ENCODE data around the gene SLC4A3. TPM values are rescaled to one million over a fixed set of nuclear protein-coding genes. Genes with fewer than 3 reads are reported as not detected.

Gene SLC4A3
- total RNA-seq, 1 donor from 2014 or later = 0.88 TPM

GRCh38 chr2:219596954-219597551, 30.4 kb upstream of the SLC4A3 start:
- TF ChIP-seq, protein P1, sequence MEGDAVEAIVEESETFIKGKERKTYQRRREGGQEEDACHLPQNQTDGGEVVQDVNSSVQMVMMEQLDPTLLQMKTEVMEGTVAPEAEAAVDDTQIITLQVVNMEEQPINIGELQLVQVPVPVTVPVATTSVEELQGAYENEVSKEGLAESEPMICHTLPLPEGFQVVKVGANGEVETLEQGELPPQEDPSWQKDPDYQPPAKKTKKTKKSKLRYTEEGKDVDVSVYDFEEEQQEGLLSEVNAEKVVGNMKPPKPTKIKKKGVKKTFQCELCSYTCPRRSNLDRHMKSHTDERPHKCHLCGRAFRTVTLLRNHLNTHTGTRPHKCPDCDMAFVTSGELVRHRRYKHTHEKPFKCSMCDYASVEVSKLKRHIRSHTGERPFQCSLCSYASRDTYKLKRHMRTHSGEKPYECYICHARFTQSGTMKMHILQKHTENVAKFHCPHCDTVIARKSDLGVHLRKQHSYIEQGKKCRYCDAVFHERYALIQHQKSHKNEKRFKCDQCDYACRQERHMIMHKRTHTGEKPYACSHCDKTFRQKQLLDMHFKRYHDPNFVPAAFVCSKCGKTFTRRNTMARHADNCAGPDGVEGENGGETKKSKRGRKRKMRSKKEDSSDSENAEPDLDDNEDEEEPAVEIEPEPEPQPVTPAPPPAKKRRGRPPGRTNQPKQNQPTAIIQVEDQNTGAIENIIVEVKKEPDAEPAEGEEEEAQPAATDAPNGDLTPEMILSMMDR (IDR thresholded peaks at IDR 0.05) = no peak
- TF ChIP-seq EZH2 (IDR thresholded peaks at IDR 0.05) (no peak), EZH2phosphoT487 (IDR thresholded peaks at IDR 0.05) (no peak)

DNA sequence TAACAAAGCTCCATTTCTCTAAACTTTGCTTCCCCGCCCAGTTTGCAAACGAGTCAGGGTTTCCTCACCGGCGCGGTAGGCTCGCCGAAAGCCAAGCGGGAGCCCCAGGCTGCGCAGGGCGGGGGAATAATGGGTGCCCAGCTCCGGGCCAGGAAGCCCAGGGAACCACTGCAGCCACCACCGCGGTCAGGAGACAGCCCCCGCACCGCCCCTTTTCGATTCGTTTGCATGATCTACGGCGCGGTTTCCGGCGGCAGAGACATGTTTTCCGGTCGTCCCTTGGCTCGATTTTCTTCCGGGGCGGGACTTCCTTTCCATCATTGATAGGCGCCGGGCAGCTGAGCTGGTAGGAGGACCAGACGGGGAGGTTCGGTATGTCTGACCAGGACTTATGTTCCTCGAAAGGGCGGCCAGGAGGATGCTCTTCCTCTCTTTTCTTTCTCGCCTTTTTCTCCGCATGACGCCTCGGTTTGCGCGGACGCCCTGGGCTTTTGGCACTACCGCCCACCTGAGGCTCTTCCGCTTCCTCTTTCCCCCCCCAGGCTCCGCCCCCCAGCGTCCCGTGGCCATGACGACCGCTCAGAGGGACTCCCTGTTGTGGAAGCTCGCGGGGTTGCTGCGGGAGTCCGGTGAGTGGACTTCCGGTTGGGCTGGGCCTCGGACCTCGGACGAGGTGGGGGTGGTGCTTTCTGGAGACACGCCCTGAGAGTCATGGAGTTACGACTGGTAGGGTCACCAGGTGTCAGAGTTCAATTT, 29.7 kb upstream of the SLC4A3 start, which contains the start of gene STK11IP:
STK11IP (plus strand) TSS at position 306 of the 756 bp plus-strand sequence; CDS start at position 569, 263 bp downstream.
- Histone ChIP-seq H3K79me2 (ENCODE audit: low read depth) (no peaks in the 10 kb centered on the region), H4K20me1 (ENCODE audit: low read depth) (no peaks in the 10 kb centered on the region), H3K36me3 (no peaks in the 10 kb centered on the region), H2AFZ (replicated peaks) (peak within 1 kb of the TSS; percentile 89), H3K4me1 (peaks cover 6% of the 10 kb centered on the region), H3K9ac (peak within 1 kb of the TSS; percentile 57), H3K27ac (peak within 1 kb of the TSS; percentile 54), H3K4me2 (peak within 1 kb of the TSS; percentile 84), H3F3A (ENCODE audit: low read depth) (peaks cover 27% of the 10 kb centered on the region), H3K9me3 (ENCODE audit: low read depth) (no peaks in the 10 kb centered on the region), H3K27me3 (no peaks in the 10 kb centered on the region), H3K4me3 (peak within 1 kb of the TSS; percentile 66)
- TF ChIP-seq EZH2phosphoT487 (IDR thresholded peaks at IDR 0.05) (no peak), EZH2 (IDR thresholded peaks at IDR 0.05) (peak; percentile 41)
- TF ChIP-seq, protein P1 (IDR thresholded peaks at IDR 0.05) = no peak
- no peaks in the 10 kb centered on the region for H3K9me3 Mint-ChIP-seq
- H3K27ac Mint-ChIP-seq = peak within 1 kb of the TSS; percentile 97
- peaks cover 6% of the 10 kb centered on the region for H3K27me3 Mint-ChIP-seq (ENCODE audit: insufficient read depth, low read depth)
- DNase-seq (ENCODE audit: low spot score) = peak; percentile 97
- peaks cover 35% of the 10 kb centered on the region for H3K4me1 Mint-ChIP-seq
- H3K4me3 Mint-ChIP-seq = peak within 1 kb of the TSS; percentile 96
- H3K36me3 Mint-ChIP-seq = peaks cover 6% of the 10 kb centered on the region

More at GRCh38 chr2:219596954-219597551, 30.4 kb upstream of the SLC4A3 start:
- H3K27ac Mint-ChIP-seq = peak overlapping the region; percentile 97
- DNase-seq (ENCODE audit: low spot score) = no peak
- peaks cover 41% of the 10 kb centered on the region for H3K4me1 Mint-ChIP-seq
- no peaks in the 10 kb centered on the region for H3K79me2 ChIP-seq (ENCODE audit: low read depth)
- peak overlapping the region; percentile 54 for H3K27ac ChIP-seq
- peak overlapping the region; percentile 84 for H3K4me2 ChIP-seq
- H4K20me1 ChIP-seq (ENCODE audit: low read depth) = no peaks in the 10 kb centered on the region
- peak overlapping the region; percentile 66 for H3K4me3 ChIP-seq
- peak overlapping the region; percentile 57 for H3K9ac ChIP-seq
- no peaks in the 10 kb centered on the region for H3K9me3 Mint-ChIP-seq
- no peaks in the 10 kb centered on the region for H3K36me3 ChIP-seq
- H3K4me1 ChIP-seq = peaks cover 6% of the 10 kb centered on the region
- H3K9me3 ChIP-seq (ENCODE audit: low read depth) = no peaks in the 10 kb centered on the region
- peaks cover 27% of the 10 kb centered on the region for H3F3A ChIP-seq (ENCODE audit: low read depth)
- peaks cover 6% of the 10 kb centered on the region for H3K27me3 Mint-ChIP-seq (ENCODE audit: insufficient read depth, low read depth)
- H3K36me3 Mint-ChIP-seq = peaks cover 3% of the 10 kb centered on the region
- no peaks in the 10 kb centered on the region for H3K27me3 ChIP-seq
- H2AFZ ChIP-seq (replicated peaks) = no peak overlapping the region
- H3K4me3 Mint-ChIP-seq = peak overlapping the region; percentile 96

- Histone ChIP-seq H4K20me1 (ENCODE audit: low read depth) (no peaks in the 10 kb centered on the region), H3K4me1 (peaks cover 6% of the 10 kb centered on the region), H3K4me2 (peak overlapping the region; percentile 84), H2AFZ (replicated peaks) (peak overlapping the region; percentile 89), H3K79me2 (ENCODE audit: low read depth) (no peaks in the 10 kb centered on the region), H3K9ac (no peak overlapping the region), H3K27ac (no peak overlapping the region), H3K27me3 (no peaks in the 10 kb centered on the region), H3K9me3 (ENCODE audit: low read depth) (no peaks in the 10 kb centered on the region), H3K36me3 (no peaks in the 10 kb centered on the region), H3K4me3 (peak overlapping the region; percentile 66), H3F3A (ENCODE audit: low read depth) (peaks cover 27% of the 10 kb centered on the region)
- H3K4me3 Mint-ChIP-seq = peak overlapping the region; percentile 96
- peaks cover 6% of the 10 kb centered on the region for H3K27me3 Mint-ChIP-seq (ENCODE audit: insufficient read depth, low read depth)
- H3K4me1 Mint-ChIP-seq = peaks cover 28% of the 10 kb centered on the region
- no peak for TF ChIP-seq EZH2 (IDR thresholded peaks at IDR 0.05)
- TF ChIP-seq EZH2phosphoT487 (IDR thresholded peaks at IDR 0.05) = no peak
- TF ChIP-seq, protein P1 (IDR thresholded peaks at IDR 0.05) = no peak
- H3K36me3 Mint-ChIP-seq = peaks cover 6% of the 10 kb centered on the region
- H3K27ac Mint-ChIP-seq = peak overlapping the region; percentile 72
- no peaks in the 10 kb centered on the region for H3K9me3 Mint-ChIP-seq
- no peak for DNase-seq (ENCODE audit: low spot score)
Observed at GRCh38 chr2:219598308-219599078, 28.9 kb upstream of the SLC4A3 start.

All from neural progenitor cell (in vitro differentiated cells).